GM18511 (cell line): ENCODE results near the gene GALNT14.
"Not testable (repeated sequence)": the region's sequence is repeated elsewhere in the genome, so short reads cannot be mapped to it uniquely, and the experiment has no call there.

Experiments
- ATAC-seq: cut with Tn5 transposase; IDR thresholded peaks from one replicate; pipeline ENCODE4 v1.9.1; 2021; ENCODE audit warnings: mild to moderate bottlenecking, moderate library complexity; ENCODE audit not compliant: unreplicated experiment

Gene GALNT14

GRCh38 chr2:30911327-30911726 lies 226.9 kb downstream of the GALNT14 start:
- no peak for ATAC-seq

- no peak for ATAC-seq
Measured at GRCh38 chr2:30910686-30911085, 227.6 kb downstream of the GALNT14 start.

DNA sequence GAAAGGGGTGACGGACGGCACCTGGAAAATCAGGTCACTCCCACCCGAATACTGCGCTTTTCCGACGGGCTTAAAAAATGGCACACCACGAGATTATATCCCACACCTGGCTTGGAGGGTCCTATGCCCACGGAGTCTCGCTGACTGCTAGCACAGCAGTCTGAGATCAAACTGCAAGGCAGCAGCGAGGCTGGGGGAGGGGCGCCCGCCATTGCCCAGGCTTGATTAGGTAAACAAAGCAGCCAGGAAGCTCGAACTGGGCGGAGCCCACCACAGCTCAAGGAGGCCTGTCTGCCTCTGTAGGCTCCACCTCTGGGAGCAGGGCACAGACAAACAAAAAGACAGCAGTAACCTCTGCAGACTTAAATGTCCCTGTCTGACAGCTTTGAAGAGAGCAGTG lies 233.8 kb downstream of the GALNT14 start:
- ATAC-seq, result not testable (repeated sequence)

GRCh38 chr2:30903326-30903725 lies 234.9 kb downstream of the GALNT14 start:
- no peak for ATAC-seq

GRCh38 chr2:30900381-30900780 lies 237.9 kb downstream of the GALNT14 start:
- no peak for ATAC-seq

DNA sequence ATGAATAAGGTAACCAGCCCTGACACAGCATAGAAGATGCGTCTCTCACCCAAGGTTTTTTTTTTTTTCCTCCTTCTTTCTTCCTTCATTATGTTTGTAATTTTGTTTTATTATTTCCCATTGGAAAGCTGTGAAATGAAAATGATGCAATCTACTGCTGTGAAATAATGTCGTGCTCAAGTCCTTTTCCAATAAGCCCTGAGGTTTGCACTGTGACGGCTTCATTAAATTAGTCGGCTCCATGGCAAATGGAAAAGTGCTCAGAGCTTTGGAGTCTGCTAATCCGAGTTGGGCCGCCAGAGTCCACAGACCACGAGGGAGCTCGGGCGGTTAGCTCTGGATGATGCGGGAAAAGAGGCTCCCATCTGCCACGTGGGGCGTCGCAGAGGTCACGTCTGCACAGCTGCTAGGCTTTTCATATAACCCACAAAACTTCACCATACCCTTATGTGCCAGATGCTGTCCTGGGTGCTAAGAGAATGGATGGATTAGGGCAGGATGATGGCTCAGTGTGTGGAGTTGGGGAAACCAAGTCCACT lies 238.7 kb downstream of the GALNT14 start:
- no peak for ATAC-seq

GRCh38 chr2:30897539-30897938 lies 240.7 kb downstream of the GALNT14 start:
- no peak for ATAC-seq

DNA sequence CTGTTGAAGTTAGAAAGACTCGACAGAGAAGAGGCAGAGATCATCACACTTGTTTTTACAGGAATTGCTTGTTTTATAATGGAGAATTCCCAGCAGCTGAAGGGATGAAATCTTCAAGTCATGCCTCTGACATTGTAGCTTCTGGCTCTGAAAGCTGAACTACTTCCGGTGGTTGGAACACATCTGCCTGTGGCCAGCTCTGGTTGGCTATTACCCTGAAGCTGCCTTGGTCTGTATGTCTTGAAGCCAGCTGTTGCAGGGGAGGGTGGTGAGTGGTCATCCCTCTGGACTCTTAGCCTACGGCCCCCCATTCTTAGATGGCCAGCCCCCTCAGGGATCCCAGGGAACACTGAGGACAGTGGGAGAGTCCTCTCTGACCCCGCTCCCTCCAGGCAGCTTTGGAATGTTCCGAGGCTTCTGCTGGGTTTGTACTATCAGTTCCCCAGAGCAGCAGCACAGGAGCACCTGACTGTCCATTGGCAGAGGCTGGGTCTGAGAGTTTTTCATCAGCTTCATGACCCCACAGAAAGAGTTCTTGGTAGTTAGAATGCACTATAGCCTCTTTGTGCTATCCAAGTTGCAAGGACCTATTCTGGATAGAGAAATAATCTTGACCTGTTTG lies 243.6 kb downstream of the GALNT14 start:
- no peak for ATAC-seq

GRCh38 chr2:30888852-30889409 lies 249.3 kb downstream of the GALNT14 start:
- no peak for ATAC-seq

DNA sequence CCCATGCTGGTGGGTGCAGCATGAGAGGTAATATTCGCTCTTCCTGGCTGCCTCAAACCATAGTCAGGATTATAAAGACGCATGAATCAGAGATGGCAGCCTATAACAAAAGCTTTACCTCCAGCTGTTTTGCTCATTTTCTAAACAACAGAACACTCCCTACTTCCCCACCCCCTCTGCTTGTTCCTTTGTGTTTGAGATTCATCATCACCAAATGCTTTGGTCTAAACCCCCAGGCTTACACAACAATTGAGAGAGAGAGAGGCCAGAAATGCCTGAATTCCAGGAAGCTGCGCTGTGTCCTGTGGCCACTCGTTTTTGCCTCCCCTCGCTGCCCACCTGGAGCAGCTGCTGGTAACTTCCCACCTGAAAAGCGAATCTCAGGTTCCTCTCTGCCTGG lies 252.2 kb downstream of the GALNT14 start:
- ATAC-seq, result no peak

DNA sequence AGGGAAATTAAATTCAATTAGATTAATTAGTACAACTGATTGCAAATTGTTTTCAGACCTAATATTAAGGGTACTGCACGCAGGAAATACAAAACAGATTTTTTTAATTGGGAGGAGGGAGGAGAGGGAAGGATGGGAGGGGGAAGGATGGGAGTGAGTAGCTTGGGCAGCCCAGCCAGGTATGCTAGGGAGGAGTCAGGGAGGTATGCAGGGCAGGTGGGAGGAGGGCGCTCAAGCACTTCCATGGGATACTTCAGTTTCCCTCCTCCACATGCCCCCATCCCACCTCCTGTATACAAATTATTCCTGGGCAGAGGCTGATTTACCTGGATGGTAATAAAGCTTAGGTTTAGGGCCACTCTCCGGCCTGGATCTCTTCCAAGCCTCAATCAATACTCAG lies 254.4 kb downstream of the GALNT14 start:
- no peak for ATAC-seq

- ATAC-seq, result no peak
Measured at GRCh38 chr2:30883184-30883583, 255.1 kb downstream of the GALNT14 start.

DNA sequence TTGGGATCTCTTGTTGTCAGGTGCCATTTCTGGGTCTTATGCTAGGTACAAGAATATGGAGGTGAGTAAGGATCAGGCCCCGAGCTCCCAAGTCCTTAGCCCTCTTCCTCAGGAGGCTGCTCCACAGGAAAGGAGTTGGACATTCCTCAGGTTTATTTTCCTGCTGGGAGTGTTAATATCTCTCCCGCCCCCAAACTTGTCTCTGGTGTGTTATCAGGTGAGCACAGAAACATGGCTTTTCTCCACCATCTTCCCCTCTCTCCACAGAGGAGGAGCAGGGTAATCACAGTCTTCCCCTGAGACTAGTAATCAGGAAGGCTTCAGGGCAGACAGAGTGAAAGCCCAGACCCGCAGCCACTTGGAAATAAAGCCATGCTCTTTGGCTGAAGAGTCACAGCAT lies 257.7 kb downstream of the GALNT14 start:
- no peak for ATAC-seq

- ATAC-seq, result no peak
Measured at GRCh38 chr2:30877833-30878232, 260.4 kb downstream of the GALNT14 start.

- no peak for ATAC-seq
Measured at GRCh38 chr2:30872797-30873196, 265.4 kb downstream of the GALNT14 start.

DNA sequence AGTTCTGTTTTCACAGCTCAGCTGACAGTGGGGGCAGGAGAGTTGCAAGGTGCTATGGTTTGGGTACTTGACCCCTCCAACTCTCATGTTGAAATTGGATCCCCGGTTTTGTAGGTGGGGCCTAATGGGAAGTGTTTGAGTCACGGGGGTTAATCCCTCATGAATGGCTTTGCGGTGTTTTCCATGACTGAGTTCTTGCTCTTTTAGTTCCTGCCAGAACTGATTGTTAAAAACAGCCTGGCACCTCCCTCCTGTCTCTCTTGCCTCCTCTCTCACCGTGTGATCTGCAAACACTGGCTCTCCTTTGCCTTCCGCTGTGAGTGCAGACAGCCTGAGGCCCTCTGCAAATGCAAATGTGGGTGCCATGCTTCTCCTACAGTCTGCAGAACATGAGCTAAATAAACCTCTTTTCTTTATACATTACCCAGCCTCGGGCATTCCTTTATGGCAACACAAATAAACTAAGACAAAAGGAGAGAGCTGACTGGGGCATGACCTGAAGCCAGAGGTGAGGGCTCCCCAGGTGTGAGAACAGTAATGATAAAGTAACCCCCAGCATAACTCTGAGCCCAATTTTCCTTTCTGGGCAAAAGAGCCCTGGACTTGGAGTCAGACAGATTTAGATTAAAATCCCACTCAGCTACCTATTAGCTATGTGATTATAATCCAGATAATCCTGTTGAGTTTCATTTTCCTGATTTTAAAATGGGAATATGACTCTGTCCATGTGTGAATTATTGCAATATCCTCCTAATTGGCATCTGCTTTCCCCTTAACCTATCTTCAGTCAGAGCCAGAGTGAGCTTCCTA lies 266.1 kb downstream of the GALNT14 start:
- no peak for ATAC-seq

DNA sequence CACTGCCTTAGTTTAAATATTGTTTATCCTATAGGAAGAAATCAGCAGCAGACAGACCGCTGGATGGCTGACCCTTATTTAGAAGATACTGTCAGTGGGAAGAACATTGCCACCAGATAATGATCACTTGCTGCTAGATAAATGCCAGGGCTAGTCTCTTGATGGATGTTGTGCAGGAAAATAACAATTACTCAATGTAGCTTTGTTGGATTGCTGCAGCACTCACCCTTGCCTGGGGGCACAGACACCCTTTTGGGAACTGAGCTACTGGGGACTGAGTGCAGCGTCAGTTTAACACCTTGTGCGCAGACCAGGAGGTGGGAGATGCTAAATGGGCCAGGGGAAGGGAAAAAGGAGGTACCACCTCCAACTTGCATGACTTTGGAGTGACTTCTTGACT lies 266.8 kb downstream of the GALNT14 start:
- ATAC-seq, result no peak

GRCh38 chr2:30869988-30870387 lies 268.3 kb downstream of the GALNT14 start:
- ATAC-seq, result no peak

DNA sequence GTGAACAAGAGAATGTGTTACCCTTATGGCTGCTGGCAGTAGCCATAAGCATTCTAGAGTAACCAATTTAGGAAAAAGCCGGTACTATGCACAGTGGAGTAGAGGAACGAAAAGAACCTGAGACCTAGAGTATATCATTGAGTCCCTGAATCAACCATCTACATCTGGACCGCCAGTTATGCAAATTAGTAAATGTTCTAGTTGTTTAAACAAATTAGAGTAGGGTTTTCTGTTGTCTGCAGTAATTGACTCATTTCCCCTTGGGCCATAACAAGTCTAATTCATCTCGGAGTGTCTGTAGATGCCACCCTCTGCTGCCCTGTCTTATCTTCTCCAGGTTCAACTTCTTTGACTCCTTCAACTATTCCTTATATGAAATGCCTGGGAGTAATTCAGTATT lies 270.9 kb downstream of the GALNT14 start:
- ATAC-seq, result no peak

- no peak for ATAC-seq
Measured at GRCh38 chr2:30866974-30867373, 271.3 kb downstream of the GALNT14 start.

DNA sequence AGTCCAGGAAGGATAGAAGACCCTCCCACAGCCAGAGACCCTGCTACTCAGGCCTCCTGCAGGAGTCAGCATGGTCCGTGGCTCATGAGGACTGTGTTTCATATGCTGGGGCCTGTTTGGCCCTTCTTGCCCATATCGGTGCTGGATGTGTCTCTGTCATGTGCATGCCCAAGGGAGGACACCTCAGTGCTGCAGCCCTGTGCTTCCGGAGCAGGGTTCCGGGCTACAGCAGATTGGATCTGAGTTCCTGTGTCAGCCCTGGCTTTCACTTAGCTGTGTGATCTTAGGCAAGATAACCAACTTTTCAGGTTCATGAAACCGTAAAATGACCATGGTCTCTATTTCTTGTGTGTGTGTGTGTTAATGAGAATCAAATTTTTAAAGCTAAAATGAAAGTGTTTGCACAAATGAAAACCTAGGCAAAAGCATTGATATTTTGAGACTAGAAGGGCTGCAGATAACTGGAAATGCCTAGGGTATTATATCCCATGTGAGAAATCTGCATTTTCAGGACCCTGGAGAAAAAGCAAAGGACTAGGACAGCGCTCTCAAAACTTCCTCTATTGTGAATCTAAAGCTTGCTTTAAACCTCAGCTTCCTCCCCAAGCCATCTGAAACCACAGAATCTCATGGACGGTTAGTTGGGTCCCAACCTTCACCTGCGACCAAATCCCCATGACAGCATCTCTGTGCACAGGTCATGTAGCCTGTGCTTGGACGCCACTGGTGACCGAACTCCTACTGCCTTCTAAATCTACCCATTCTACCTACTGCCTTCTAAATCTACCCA lies 272.2 kb downstream of the GALNT14 start:
- no peak for ATAC-seq
